GM12875 (cell line): ENCODE data around the gene FBXO44.

Experiments
- H3K4me3 ChIP-seq: one replicate; pipeline ENCODE4 v1.5.1; 2011; ENCODE audit warnings: low read depth, low read length, control low read depth
- CTCF ChIP-seq: IDR thresholded peaks from 2 replicates; pipeline ENCODE4 v1.5.1; 2011; ENCODE audit warnings: low read depth, mild to moderate bottlenecking, control low read depth, inconsistent platforms, low read length, moderate library complexity, borderline replicate concordance; ENCODE audit not compliant: insufficient read depth

Gene FBXO44

GRCh38 chr1:11671544-11672286, 17.0 kb downstream of the FBXO44 start:
- no peak overlapping the region for H3K4me3 ChIP-seq
- no peak for TF ChIP-seq CTCF

DNA sequence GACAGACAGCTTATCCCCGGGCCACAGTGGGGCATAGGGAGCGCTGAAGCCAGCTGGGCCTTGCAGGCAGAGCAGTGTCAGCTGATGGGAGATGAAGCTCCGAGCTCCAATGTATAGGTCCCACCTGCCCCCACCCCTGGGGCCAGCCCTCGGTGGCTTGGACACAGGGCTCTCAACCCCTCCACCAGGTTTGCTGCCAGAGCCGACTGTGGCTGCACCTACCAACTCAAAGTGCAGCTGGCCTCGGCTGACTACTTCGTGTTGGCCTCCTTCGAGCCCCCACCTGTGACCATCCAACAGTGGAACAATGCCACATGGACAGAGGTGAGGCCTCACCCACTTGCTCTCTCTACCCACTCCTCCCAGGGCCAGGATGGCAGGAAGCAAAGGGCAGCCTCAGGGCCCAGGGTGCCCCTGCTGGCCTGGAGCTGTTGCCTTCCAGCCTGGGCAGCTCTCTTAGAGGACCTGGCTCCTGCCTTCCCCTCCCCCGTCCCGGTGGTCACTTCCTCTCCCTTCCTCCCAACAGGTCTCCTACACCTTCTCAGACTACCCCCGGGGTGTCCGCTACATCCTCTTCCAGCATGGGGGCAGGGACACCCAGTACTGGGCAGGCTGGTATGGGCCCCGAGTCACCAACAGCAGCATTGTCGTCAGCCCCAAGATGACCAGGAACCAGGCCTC, 18.6 kb downstream of the FBXO44 start:
- no peak for TF ChIP-seq CTCF
- no peak overlapping the region for H3K4me3 ChIP-seq

GRCh38 chr1:11674488-11674887, 19.8 kb downstream of the FBXO44 start:
- TF ChIP-seq CTCF, result no peak

GRCh38 chr1:11675325-11675724, 20.6 kb downstream of the FBXO44 start:
- no peak for TF ChIP-seq CTCF
- no peak overlapping the region for H3K4me3 ChIP-seq

More at GRCh38 chr1:11674488-11674887, 19.8 kb downstream of the FBXO44 start:
- H3K4me3 ChIP-seq, result no peak overlapping the region

- TF ChIP-seq CTCF, result no peak
- no peak overlapping the region for H3K4me3 ChIP-seq
Measured at GRCh38 chr1:11676386-11677103, 21.9 kb downstream of the FBXO44 start.

- TF ChIP-seq CTCF, result no peak
- H3K4me3 ChIP-seq, result no peak overlapping the region
Measured at GRCh38 chr1:11678442-11678841, 23.8 kb downstream of the FBXO44 start.
